RWPE1 (cell line): ENCODE data around the gene ACTN2.

Experiments used
- CTCF ChIA-PET: fragments of 350-600 bp; sonication (Branson Sonifier 250); formaldehyde crosslinking; extraction: SDS; loops from one replicate; lab custom pipeline; 2021; lab: Yijun Ruan, JAX
- POLR2A ChIA-PET: fragments of 400-600 bp; formaldehyde crosslinking; extraction: SDS; loops from one replicate; lab custom pipeline; 2020; ENCODE audit warnings: antibody characterized with exemption; ENCODE audit not compliant: low non-redundant PET; lab: Yijun Ruan, JAX
- DNase-seq: peaks from one replicate; pipeline ENCODE4 v3.0.0; 2012; ENCODE audit warnings: low spot score
- H3K27ac ChIP-seq: fragments of 450-650 bp; 2 replicates; pipeline ENCODE4 v1.5.1; 2017
- CTCF ChIP-seq: fragments of 450-650 bp; conservative IDR thresholded peaks from 2 replicates; pipeline ENCODE4 v1.5.1; 2017; ENCODE audit warnings: low read depth, mild to moderate bottlenecking

Gene ACTN2

GRCh38 chr1:236725668-236726067 lies 39.4 kb downstream of the ACTN2 start:
- H3K27ac ChIP-seq, result no peak overlapping the region
- TF ChIP-seq CTCF, result no peak
- DNase-seq, result no peak
- ChIA-PET POLR2A (no interaction called here), CTCF (no interaction called here)

DNA sequence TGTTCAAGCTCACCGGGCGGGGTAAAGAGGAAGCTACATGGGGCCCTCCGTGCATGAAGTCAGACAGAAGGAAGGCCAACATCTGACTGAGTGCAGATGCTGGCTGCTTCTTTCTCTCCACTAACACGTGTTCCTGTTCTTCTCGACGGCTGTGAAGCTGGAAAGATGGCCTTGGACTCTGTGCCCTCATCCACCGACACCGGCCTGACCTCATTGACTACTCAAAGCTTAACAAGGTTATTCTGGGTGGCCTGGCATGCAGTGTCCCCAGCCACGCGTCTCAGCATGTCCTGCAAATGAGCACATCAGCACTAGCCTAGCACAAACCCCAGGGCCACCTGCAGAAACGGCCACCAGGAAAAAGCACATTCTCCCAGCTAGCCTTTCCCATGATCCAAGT lies 41.2 kb downstream of the ACTN2 start:
- no peak for DNase-seq
- TF ChIP-seq CTCF, result no peak
- POLR2A ChIA-PET, result no interaction called here
- no peak overlapping the region for H3K27ac ChIP-seq
- CTCF ChIA-PET, result no interaction called here

- ChIA-PET CTCF (no interaction called here), POLR2A (no interaction called here)
- no peak for TF ChIP-seq CTCF
- H3K27ac ChIP-seq, result no peak overlapping the region
- DNase-seq, result no peak
Observed at GRCh38 chr1:236728752-236729151, 42.5 kb downstream of the ACTN2 start.

DNA sequence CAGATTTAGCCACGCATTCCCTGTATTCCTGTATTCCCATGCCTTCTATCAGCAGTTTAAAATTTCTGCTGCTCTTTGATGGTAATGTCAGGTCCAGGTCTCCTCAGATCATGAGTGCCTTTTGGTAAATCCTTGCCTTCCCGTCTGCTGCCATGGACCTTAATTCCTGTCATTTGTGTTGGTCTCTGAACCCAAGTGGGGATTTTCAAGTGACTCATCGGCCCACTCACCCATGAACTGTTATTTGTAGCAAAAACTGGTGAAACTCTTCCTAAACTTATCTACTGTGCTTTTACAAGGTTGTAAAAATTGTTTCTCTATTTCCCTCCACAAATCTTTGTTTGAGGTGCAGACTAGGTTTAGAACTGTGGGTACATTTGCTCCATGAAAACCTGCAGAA lies 47.4 kb downstream of the ACTN2 start:
- ChIA-PET CTCF (no interaction called here), POLR2A (no interaction called here)
- no peak overlapping the region for H3K27ac ChIP-seq
- no peak for TF ChIP-seq CTCF
- no peak for DNase-seq

DNA sequence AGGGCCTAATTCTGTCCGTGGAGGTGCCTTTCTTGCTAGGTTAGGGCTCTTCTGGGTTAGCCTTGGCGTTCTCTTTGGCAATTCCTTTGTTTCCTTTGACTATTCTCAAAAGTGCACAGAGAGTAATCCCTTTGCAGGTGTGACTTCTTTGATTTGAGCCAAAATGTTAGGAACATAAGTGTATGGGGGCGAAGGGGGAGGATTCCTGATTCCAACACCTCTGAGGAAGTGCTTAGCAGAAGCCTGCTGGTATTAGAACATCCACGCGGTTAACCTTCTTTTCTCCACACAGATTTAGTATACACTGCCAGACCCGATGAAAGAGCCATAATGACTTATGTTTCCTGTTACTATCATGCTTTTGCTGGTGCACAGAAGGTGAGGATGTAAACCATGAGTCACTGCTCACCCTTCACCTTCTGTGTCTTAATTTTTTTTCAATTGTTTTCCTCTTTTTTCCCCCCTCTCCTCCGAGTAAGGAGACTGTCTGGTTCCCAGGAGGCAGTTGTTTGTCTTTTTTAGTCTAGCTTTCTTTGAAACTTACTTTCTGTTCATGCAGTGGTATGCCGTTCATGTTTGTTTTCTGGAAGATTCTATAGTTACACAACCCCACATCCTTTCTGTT lies 48.0 kb downstream of the ACTN2 start:
- POLR2A ChIA-PET, result no interaction called here
- DNase-seq, result peak; percentile 42
- CTCF ChIA-PET, result interaction anchor here (0.5 kb wide), 1 partner anchor 53 kb away, joined by 5 read pairs; no protein-coding TSS in a partner anchor
- H3K27ac ChIP-seq, result no peak overlapping the region
- TF ChIP-seq CTCF, result no peak

DNA sequence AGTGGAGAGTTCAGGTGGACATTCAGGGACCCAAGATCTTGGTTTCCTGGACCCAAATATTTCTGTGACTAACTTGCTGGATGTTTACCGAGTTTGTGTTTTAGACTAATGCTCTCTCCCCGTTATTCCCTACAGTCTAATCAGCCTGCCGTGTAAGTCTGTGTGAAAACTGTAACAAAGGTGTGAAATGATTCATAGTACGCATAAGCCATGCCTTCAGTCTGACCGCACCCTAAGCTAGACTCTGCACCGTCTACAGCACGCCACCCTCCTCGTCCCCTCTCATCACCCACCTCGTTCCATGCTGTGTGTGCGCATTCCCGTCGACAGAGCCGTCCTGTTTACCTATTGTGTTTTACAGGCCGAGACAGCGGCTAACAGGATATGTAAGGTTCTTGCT lies 50.5 kb downstream of the ACTN2 start:
- ChIA-PET CTCF (no interaction called here), POLR2A (no interaction called here)
- DNase-seq, result no peak
- no peak for TF ChIP-seq CTCF
- no peak overlapping the region for H3K27ac ChIP-seq
